Measurements from ENCODE around the gene TBCD.

Gene TBCD

DNA sequence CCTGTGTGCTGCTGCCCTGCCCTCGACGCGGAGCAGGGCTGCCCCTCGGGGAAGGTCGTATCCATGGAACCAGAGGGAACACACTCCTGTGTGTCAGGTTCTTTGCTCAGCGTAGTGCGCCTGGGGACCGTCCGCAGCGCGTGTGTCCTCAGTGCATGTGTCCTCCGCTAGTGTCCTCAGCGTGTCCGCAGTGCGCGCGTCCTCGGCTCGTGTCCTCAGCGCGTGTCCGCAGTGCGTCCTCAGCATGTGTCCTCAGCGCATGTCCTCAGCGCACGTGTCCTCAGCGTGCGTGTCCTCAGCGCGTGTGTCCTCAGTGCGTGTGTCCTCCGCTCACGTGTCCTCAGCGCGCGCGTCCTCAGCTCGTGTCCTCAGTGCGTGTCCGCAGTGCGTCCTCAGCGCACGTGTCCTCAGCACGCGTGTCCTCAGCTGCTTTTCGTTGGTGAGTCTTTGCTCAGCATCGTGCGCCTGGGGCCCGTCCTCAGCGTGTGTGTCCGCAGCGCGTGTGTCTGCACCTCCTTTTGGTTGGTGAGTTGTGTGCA, 147.2 kb downstream of the TBCD start:
- no peak overlapping the region for H3K4me3 ChIP-seq
- TF ChIP-seq, protein P1, sequence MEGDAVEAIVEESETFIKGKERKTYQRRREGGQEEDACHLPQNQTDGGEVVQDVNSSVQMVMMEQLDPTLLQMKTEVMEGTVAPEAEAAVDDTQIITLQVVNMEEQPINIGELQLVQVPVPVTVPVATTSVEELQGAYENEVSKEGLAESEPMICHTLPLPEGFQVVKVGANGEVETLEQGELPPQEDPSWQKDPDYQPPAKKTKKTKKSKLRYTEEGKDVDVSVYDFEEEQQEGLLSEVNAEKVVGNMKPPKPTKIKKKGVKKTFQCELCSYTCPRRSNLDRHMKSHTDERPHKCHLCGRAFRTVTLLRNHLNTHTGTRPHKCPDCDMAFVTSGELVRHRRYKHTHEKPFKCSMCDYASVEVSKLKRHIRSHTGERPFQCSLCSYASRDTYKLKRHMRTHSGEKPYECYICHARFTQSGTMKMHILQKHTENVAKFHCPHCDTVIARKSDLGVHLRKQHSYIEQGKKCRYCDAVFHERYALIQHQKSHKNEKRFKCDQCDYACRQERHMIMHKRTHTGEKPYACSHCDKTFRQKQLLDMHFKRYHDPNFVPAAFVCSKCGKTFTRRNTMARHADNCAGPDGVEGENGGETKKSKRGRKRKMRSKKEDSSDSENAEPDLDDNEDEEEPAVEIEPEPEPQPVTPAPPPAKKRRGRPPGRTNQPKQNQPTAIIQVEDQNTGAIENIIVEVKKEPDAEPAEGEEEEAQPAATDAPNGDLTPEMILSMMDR (IDR thresholded peaks at IDR 0.05): no peak
- DNase-seq (ENCODE audit: low spot score): no peak
- no peak overlapping the region for H3K27ac ChIP-seq

DNA sequence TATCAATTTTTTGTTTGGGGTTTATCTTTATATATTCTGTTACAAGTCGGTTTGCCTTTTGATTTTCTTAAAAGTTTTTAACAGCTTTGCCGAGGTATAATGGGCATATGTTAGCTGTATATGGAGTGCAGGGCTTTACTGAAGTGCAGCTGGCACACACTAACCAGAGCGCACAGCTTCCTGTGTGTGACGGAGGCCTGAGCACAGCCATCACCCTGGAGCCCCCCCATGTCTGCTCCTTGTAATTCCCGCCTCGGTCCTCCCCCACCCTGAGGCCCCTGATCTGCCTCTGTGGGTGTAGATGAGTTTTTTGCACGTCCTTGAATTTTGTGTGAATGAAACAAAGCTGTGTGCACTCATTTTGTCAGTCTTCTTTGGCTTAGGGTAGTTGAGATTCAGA, 148.1 kb downstream of the TBCD start:
- no peak overlapping the region for H3K4me3 ChIP-seq
- TF ChIP-seq, protein P1 (IDR thresholded peaks at IDR 0.05): no peak
- DNase-seq (ENCODE audit: low spot score): no peak
- no peak overlapping the region for H3K27ac ChIP-seq

DNA sequence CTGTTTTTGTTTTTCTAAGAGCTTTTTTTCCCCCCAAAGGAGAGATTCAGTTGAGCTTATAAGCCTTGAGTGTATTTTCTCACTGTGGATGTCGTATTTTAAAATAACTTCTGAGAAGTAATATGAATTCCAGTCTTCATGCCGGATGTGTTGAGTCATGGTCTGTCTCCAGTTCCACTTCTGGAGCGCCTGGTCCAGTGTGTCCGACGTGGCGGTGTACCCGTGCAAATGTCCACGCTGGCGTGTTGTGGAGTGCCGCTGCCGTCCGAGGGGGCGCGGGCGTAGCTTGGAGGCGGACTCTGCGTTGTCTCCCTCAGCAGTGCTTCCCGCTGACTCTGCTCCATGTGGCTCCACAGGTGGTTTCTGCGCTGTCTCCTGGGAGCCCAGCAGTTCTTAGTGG, 148.9 kb downstream of the TBCD start:
- TF ChIP-seq, protein P1 (IDR thresholded peaks at IDR 0.05): no peak
- Histone ChIP-seq H3K4me3 (no peak overlapping the region), H3K27ac (no peak overlapping the region)
- no peak for DNase-seq (ENCODE audit: low spot score)

DNA sequence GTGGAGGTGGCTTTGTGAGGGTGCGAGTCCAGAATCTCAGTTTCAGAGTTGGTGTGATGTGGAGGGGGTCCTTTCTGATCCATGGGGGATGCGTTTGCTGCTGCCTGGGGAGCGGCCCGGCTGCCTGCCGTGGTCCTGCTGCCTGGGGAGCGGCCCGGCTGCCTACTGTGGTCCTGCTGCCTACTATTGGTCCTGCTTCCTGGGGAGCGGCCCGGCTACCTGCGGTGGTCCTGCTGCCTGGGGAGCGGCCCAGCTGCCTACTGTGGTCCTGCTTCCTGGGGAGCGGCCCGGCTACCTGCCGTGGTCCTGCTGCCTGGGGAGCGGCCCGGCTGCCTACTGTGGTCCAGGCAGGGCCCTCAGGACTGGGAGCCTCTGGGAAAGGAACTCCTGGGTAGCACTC, 149.5 kb downstream of the TBCD start:
- TF ChIP-seq, protein P1 (IDR thresholded peaks at IDR 0.05): no peak

DNA sequence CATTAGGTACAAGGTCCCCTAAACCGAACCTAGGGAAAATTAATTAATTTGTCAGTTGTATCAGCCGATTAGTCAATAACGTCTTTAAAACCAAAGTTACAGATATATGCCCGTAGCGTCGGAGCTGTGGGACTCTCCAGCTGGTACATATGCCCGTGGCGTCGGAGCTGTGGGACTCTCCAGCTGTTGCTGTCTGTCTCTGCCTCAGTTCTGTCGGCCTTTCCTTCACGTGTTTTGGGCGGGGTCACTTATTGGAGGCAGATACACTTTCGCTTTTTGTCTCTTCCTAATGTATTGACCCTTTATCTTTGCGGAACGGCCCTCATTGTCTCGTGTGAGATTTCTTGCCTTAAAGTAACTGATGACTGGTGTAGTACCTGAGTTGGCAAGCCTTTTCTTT, 150.0 kb downstream of the TBCD start:
- TF ChIP-seq, protein P1 (IDR thresholded peaks at IDR 0.05): no peak
- Histone ChIP-seq H3K27ac (no peak overlapping the region), H3K4me3 (no peak overlapping the region)
- DNase-seq (ENCODE audit: low spot score): no peak

More for the DNA sequence above, 149.5 kb downstream of the TBCD start:
- DNase-seq (ENCODE audit: low spot score): no peak
- no peak overlapping the region for H3K27ac ChIP-seq
- H3K4me3 ChIP-seq: no peak overlapping the region

DNA sequence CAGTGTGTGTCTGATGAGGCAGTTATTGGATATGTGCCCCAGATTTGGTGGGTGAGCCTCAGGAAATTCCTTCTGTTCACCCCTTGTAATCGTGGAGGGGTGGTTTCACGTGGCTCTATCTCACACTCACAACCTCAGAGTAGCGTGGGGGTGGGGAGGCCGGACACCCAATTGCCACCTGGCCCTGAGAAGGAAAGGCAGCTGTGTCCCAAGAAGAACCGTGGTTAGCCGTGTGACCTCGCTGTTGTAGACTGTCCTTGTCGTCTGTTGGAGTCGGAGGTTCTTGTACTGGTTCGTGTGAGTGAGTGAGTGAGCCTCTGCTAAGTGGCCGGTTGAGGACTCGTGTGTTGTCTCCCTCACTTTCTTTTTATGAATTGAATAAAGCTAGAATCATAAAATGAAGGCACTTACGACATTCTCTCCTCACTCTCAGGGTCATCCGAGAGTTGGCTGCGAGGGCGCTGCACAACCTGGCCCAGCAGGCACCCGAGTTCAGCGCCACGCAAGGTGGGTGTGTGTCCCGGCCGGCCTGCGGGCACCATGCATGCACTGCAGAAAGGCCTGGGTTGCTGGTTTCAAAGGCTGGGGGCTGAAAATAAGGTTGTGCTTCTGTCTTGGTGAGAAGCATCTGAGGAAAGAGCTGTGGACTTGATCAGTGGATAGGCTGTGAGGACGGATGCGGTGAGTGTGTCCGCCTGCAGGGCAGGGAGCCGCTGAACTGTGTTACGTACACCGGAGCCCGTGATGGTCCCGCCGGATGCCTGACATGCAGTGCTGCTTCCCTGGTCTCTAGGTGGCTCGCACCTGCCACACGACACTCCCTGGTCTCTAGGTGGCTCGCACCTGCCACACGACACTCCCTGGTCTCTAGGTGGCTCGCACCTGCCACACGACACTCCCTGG, 151.4 kb downstream of the TBCD start:
- Histone ChIP-seq H3K4me3 (no peak overlapping the region), H3K27ac (no peak overlapping the region)
- no peak for DNase-seq (ENCODE audit: low spot score)
- TF ChIP-seq, protein P1 (IDR thresholded peaks at IDR 0.05): no peak

DNA sequence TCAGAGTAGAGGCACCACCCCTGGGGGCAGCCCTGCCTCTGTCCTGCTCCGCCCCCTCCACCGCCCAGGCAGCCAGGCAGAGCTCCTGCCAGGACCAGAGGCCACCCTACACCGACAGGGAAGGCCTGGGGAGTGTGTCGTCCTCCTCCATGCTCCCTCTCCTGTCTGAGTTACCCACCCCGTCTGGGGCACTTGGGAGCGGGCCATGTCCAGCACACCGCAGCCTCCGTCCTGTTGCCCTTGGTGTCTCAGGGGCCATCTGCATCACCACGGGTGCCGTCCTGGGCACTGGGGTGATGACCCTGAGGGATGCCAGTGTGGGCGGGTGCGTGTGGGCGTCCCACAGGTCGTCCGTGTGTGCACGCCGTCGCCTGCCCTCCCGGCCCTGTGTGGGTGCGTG, 153.3 kb downstream of the TBCD start:
- Histone ChIP-seq H3K27ac (no peak overlapping the region), H3K4me3 (no peak overlapping the region)
- DNase-seq (ENCODE audit: low spot score): no peak
- TF ChIP-seq, protein P1 (IDR thresholded peaks at IDR 0.05): no peak
